Lower leg skin (tissue), 4 donors: ENCODE results near the gene ATAD5. TPM values are rescaled to one million over a fixed set of nuclear protein-coding genes. Genes with fewer than 3 reads are reported as not detected.
A peak's percentile ranks its signal among the peaks of the same experiment; 100 is the strongest.

Source experiments
- DNase-seq, 2 donors: peaks; one replicate each; pipeline ENCODE4 v3.0.0-alpha.2; 2019; ENCODE audit warnings: low spot score in 2 of 2
- H3K4me3 ChIP-seq: fragments of 200-600 bp; sonication (generic); 2 replicates; pipeline ENCODE4 v1.5.1; 2017; ENCODE audit warnings: mild to moderate bottlenecking, low read depth; ENCODE audit not compliant: poor library complexity, severe bottlenecking
- CTCF ChIP-seq, 3 donors: fragments of 450-650 bp; IDR thresholded peaks; one replicate each; pipeline ENCODE4 v1.5.1; 2016; ENCODE audit warnings: antibody characterized with exemption in 3 of 3, mild to moderate bottlenecking in 3 of 3, moderate library complexity in 2 of 3
- POLR2A ChIP-seq, 2 donors: fragments of 450-650 bp; IDR thresholded peaks; one replicate each; pipeline ENCODE4 v1.6.1; 2016 to 2017; ENCODE audit warnings: antibody characterized with exemption in 2 of 2, mild to moderate bottlenecking in 1 of 2, moderate library complexity in 1 of 2
- WGBS, 2 donors: methylation state at CpG; one replicate each; pipeline ENCODE4 v1.1.5; 2018; 5-methylcytosine and 5-hydroxymethylcytosine counted together
- intact Hi-C: fragments of 100-400 bp; cut with DNase I; formaldehyde crosslinking; loops from one replicate; pipeline ENCODE4 v1.15.0; 2023; ENCODE audit warnings: low total_unique reads
- total RNA-seq, 4 donors: library from RNA; depleted of rRNA; stranded (reverse); fragments of >200 nt; gene quantifications; one replicate each; pipeline ENCODE4 v1.1.0, GENCODE V29; 2016

ATAD5 gene
- total RNA-seq, 4 donors from 2014 or later = 0.93 to 1.5 (median 1.4) TPM

DNA sequence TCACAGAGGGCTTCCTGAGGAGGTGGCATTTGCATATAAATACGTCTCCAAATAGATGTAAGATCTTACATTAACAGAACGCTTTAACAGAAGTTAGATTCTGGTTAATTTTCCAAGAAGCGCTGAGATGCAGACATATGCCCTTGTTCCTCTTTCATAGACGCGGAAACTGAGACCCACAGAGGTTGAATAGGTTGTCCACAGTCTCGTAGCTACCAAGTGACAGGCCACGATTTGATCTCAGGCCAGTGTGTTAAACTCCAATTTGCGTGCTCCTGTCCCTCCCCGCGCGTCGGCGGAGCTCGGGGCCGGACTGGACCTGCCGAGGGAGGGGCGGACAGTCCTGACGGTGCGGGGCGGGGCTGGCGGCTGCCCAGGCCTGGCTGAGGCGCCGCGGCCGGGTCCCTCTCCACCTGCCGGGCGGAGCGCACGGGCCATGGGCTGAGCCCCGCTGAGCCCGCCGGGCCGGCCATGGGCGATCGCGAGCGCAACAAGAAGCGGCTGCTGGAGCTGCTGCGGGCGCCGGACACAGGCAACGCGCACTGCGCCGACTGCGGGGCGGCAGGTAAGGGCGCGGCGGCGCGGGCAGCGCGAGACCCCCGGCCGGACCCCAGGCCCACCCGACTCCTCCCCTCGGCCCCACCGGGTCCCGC, 89.9 kb downstream of the ATAD5 start, which contains the start of gene ADAP2:
TSS of gene ADAP2 (plus strand) at position 402 of the 653 bp plus-strand sequence. CDS start at position 472, 70 bp downstream.
- H3K4me3 ChIP-seq = peak within 1 kb of the TSS; percentile 44
- DNase-seq = peak; percentile 21 to 89
- intact Hi-C loops = no loop called here
- 10 to 13% methylated on average over 17 to 21 of the region's 60 CpGs for WGBS, 2 donors
- TF ChIP-seq CTCF (IDR thresholded peaks at IDR 0.05) = no peak
- no peak for TF ChIP-seq POLR2A (IDR thresholded peaks at IDR 0.05)

DNA sequence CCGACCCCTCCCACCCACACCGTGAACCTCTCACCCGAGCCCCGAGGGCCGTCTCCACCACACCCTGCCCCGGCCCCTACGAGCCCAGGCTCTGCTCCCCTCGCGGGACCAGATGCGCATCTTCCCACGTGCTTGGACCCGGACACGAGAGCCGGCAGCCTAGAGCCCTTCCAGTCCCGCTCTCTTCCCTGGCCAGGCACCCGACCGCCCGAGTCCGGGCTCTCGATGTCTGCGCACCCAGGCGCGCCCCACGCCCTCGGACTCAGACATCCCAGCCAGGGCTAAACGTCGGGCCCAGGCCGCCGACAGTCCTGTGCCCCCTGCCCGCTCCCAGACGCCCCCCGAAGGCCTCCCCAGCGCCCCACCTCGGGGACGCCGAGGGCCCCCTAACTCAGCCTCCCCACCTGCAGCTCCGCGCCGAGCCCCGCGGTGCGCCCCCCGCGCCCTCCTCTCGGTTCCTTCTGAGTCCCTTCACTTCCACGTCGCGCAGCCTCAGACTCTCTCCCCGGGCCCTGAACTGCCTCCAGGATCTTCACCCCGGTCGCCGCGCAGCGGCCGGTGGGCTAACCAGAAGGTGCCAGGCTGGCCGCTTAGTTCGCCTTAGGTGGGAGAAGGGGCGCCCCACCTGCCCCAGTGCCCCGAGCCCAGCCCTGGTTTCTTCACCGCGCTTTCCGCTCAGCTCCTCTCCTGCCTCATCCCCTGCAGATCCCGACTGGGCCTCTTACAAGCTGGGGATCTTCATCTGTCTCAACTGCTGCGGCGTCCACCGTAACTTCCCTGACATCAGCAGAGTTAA, 90.7 kb downstream of the ATAD5 start:
- WGBS, 2 donors = 3 to 5% methylated on average over 37 to 43 of the region's 66 CpGs
- intact Hi-C loops = no loop called here
- peak in 1 of 2 donors; percentile 85 for DNase-seq
- TF ChIP-seq POLR2A (IDR thresholded peaks at IDR 0.05) (no peak), CTCF (IDR thresholded peaks at IDR 0.05) (no peak)
- peak overlapping the region; percentile 44 for H3K4me3 ChIP-seq

DNA sequence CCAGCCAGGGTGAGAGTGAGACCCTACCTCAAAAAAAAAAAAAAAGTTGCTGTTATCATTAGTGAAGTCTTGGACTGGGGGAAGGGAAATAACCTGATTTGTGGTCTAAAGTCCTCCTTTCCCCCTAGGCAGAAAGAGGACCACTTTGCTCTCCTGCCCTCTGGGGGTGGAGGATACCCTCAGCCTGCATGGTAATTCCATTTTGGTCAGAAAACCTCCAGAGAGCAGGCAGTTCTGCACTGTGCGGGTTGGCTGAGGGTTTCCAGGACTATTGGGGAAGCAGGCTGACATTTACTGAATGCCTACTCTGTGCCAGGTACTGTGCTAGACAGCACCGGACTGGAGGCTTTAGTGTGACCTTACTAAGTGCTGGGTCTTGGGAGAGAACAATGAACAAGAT, 92.6 kb downstream of the ATAD5 start:
- no peak overlapping the region for H3K4me3 ChIP-seq
- no peak for TF ChIP-seq CTCF (IDR thresholded peaks at IDR 0.05)
- no peak for TF ChIP-seq POLR2A (IDR thresholded peaks at IDR 0.05)
- WGBS, 2 donors = 62 to 70% methylated on average over 2 of the region's 2 CpGs
- intact Hi-C loops = no loop called here
- DNase-seq = peak in 1 of 2 donors; percentile 17

DNA sequence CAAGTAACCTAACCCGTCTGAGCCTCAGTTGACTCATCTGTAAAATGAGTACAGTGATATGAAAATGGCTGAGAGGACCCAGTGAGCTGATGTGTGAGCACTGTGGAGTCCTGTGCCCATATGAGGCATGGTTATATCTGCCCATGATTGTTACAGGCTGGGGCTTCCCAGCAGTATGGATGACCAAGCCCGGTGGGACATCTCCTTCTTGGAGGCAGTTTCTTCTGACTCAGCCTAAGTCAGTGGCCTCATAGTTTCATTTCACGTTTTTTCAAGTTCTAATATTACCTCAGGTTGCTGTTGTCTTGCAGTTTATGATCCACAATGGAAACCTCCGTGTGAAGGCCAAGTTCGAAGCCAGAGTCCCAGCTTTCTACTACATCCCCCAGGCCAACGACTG, 94.8 kb downstream of the ATAD5 start:
- WGBS, 2 donors = 71 to 76% methylated on average over 6 of the region's 6 CpGs
- no peak overlapping the region for H3K4me3 ChIP-seq
- no peak for DNase-seq
- TF ChIP-seq CTCF (IDR thresholded peaks at IDR 0.05) (no peak), POLR2A (IDR thresholded peaks at IDR 0.05) (no peak)
- intact Hi-C loops = no loop called here

DNA sequence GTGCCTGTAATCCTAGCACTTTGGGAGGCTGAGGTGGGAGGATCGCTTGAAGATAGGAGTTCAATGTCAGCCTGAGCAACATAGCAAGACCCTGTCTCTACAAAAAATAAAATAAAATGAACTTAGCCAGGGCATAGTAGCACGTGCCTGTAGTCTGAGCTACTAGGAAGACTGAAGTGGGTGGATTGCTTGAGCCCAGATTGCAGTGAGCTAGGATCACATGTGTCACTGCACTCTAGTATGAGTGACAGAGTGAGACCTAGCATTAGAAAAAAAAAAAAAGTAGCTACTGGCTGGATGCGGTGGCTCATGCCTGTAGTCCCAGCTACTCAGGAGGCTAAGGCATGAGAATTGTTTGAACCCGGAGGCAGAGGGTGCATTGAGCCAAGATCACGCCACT, 96.0 kb downstream of the ATAD5 start:
- intact Hi-C loops = no loop called here
- DNase-seq = no peak
- TF ChIP-seq CTCF (IDR thresholded peaks at IDR 0.05) (no peak), POLR2A (IDR thresholded peaks at IDR 0.05) (no peak)
- WGBS, 2 donors = 87 to 89% methylated on average over 5 of the region's 5 CpGs
- H3K4me3 ChIP-seq = no peak overlapping the region
